AG09309 (cell line): Measurements from ENCODE around the gene SLC22A1.
"Not testable (repeated sequence)": the region's sequence is repeated elsewhere in the genome, so short reads cannot be mapped to it uniquely, and the experiment has no call there.

Experiments
- DNase-seq: peaks from one replicate; pipeline ENCODE4 v3.0.0-alpha.2; 2010; ENCODE audit warnings: low read depth
- H3K4me3 ChIP-seq: 2 replicates; pipeline ENCODE4 v1.5.1; 2011; ENCODE audit warnings: mild to moderate bottlenecking, low read depth, low read length, moderate library complexity; ENCODE audit not compliant: control insufficient read depth
- TF ChIP-seq, protein P1 (sequence below): IDR thresholded peaks from 2 replicates; pipeline ENCODE4 v1.5.1; 2011; ENCODE audit warnings: mild to moderate bottlenecking, low read depth, low read length, inconsistent platforms; ENCODE audit not compliant: insufficient read depth, control insufficient read depth; ENCODE audit errors: missing control alignments

The SLC22A1 gene

GRCh38 chr6:160132776-160133338, 11.2 kb downstream of the SLC22A1 start:
- TF ChIP-seq, protein P1, sequence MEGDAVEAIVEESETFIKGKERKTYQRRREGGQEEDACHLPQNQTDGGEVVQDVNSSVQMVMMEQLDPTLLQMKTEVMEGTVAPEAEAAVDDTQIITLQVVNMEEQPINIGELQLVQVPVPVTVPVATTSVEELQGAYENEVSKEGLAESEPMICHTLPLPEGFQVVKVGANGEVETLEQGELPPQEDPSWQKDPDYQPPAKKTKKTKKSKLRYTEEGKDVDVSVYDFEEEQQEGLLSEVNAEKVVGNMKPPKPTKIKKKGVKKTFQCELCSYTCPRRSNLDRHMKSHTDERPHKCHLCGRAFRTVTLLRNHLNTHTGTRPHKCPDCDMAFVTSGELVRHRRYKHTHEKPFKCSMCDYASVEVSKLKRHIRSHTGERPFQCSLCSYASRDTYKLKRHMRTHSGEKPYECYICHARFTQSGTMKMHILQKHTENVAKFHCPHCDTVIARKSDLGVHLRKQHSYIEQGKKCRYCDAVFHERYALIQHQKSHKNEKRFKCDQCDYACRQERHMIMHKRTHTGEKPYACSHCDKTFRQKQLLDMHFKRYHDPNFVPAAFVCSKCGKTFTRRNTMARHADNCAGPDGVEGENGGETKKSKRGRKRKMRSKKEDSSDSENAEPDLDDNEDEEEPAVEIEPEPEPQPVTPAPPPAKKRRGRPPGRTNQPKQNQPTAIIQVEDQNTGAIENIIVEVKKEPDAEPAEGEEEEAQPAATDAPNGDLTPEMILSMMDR = no peak
- no peak overlapping the region for H3K4me3 ChIP-seq
- DNase-seq = peak; percentile 3

- no peak for DNase-seq
- H3K4me3 ChIP-seq = no peak overlapping the region
- TF ChIP-seq, protein P1 = no peak
Measured at GRCh38 chr6:160133441-160134336, 12.1 kb downstream of the SLC22A1 start.

GRCh38 chr6:160134337-160134751, 12.7 kb downstream of the SLC22A1 start:
- DNase-seq, H3K4me3 ChIP-seq: not testable (repeated sequence)

DNA sequence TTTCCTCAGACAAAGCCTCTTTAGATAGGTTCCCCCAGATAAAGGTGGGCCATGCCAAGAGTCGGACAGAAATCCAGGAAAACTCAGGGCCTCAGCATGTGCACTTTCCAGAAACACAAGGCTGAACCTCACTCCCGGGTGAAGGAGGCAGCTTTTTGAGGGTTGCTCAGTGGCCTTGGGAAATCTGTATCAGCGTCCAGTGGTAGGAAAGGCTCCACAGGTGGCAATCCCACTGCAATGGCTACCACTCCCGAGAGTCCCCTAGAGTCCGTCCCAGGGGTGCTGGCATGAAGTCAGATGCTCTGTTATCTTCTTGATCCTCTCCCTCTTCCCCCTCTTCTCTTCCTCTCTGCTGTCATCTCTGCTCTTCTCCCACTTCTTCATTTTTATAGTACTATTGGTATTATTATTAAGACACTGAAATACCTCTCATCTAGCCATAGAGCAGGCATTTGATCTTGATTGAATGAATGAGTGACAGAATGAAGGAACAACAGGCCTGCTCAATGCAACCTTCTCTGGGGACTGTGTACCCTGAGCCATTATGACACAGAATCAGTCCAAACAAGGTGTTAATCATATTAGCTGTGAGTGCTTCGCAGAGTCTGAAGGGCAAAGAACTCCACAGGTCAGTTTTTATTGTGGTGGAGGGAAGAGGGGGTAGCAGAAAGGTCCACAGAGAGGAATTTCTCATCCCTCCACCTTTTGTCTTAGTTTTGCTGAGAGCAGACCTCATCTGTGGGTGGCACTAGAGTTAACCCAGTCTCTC, 13.3 kb downstream of the SLC22A1 start:
- TF ChIP-seq, protein P1 = no peak
- H3K4me3 ChIP-seq = no peak overlapping the region
- no peak for DNase-seq

GRCh38 chr6:160135907-160136655, 14.5 kb downstream of the SLC22A1 start:
- TF ChIP-seq, protein P1 = no peak
- no peak for DNase-seq
- no peak overlapping the region for H3K4me3 ChIP-seq

DNA sequence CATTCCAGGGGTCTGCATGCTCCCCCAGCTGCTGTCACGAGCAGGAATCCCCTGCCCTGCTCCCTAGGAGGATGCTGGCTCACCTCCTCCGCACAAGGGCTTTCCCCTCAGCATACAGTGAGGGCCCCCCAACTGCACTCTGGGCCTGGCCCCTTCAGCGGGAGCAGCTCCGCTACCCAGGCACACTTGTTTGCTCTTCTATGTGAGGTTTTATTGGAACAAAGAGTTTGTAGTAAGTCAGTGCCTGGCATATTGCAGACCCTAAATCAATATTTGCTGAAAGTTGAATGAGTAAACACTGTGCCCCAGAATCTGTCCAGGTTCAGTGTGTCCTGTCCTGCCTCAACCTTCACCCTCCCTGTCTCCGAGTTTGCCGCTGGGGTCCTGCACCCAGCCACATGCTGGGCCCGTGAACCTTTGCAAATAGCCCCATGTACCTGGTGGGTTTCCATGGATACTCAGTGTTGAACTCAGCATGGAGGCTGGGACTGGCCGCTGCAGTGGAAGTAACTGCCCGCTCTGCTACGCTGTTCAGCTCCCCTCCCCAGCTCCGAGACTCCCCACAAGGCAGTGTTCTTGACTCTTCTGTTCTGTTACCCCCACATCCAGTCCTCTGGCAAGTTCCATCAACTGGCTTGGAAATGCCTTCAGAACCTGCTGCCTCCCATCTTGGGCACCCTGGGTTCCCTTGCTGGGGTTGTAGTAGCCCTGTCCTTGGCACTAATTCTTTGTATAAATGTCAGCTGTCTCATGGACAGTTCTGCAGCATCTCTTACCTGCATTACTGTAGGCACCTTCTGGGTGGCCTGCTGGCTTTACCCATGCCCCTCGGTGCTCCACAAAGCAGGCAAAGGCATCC, 15.7 kb downstream of the SLC22A1 start:
- H3K4me3 ChIP-seq = no peak overlapping the region
- TF ChIP-seq, protein P1 = no peak
- no peak for DNase-seq
